Memory B cell (primary cell): ENCODE data around the gene MRPL40.
A peak's percentile ranks its signal among the peaks of the same experiment; 100 is the strongest.

Source experiments
- ATAC-seq: fragments of 150-1000 bp; cut with Tn5 transposase; 2 replicates; pipeline ENCODE4 v1.10.0; 2021; ENCODE audit warnings: low read depth, mild to moderate bottlenecking, moderate library complexity
- DNase-seq, 2 donors: peaks; one replicate each; pipeline ENCODE4 v3.0.0; 2022; ENCODE audit warnings: low spot score in 2 of 2
- H3K27ac Mint-ChIP-seq: one replicate; pipeline ENCODE4 v1.8.0; 2022; ENCODE audit warnings: mild to moderate bottlenecking, moderate library complexity, mixed read lengths
- H3K27me3 Mint-ChIP-seq: one replicate; pipeline ENCODE4 v1.8.0; 2022; ENCODE audit warnings: mixed read lengths
- H3K36me3 Mint-ChIP-seq: one replicate; pipeline ENCODE4 v1.8.0; 2022; ENCODE audit warnings: mild to moderate bottlenecking, mixed read lengths
- H3K4me1 Mint-ChIP-seq: one replicate; pipeline ENCODE4 v1.8.0; 2022; ENCODE audit warnings: mixed read lengths
- H3K4me3 Mint-ChIP-seq: one replicate; pipeline ENCODE4 v1.8.0; 2022; ENCODE audit warnings: mild to moderate bottlenecking, moderate library complexity, mixed read lengths
- H3K9me3 Mint-ChIP-seq: one replicate; pipeline ENCODE4 v1.8.0; 2022; ENCODE audit warnings: mixed read lengths

The MRPL40 gene

DNA sequence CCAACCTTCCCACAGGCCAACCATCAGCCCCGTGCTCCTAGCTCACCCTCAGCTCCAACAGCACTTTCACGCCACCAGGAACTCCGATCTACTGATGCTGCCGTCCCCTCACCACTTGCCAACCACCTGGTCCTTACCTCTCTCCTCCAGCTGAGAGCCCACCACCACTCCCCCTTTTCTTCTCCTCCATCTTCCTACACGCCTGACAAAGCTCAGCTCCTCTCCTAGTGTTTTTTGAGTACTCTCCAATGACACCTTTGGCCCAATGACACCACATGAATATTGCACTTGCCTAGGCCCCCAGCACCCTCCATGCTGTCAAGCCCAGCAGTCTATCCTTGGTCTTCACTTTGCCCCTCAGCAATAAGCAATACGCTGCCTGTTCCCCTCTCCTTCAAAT, 31.5 kb upstream of the MRPL40 start:
- Mint-ChIP-seq H3K36me3 (peaks cover 39% of the 10 kb centered on the region), H3K9me3 (no peaks in the 10 kb centered on the region), H3K27me3 (no peaks in the 10 kb centered on the region), H3K27ac (peak overlapping the region; percentile 26), H3K4me3 (no peak overlapping the region), H3K4me1 (peaks cover 11% of the 10 kb centered on the region)
- DNase-seq = no peak
- ATAC-seq = no peak

DNA sequence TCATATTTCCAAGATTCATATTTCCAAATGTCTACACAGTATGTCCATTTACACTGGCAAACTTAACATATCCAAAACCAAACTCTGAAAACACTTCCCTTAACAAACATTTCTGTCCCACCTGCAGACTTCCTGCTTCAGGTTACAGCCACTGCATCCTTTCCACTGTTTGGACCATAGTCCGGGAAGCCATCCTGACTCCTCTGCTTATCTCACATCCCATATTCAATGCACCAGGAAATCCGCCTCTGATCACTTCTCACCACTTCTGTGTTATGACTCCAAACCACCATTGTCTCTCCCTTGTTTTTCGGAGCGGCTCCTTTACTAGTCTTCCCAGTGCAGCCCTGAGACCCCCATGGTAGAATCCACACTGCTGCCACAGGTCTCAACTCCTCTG, 30.9 kb upstream of the MRPL40 start:
- Mint-ChIP-seq H3K36me3 (peaks cover 40% of the 10 kb centered on the region), H3K4me3 (no peak overlapping the region), H3K4me1 (peaks cover 11% of the 10 kb centered on the region), H3K27ac (peak overlapping the region; percentile 26), H3K9me3 (no peaks in the 10 kb centered on the region), H3K27me3 (no peaks in the 10 kb centered on the region)
- ATAC-seq (no peak), DNase-seq (no peak)

DNA sequence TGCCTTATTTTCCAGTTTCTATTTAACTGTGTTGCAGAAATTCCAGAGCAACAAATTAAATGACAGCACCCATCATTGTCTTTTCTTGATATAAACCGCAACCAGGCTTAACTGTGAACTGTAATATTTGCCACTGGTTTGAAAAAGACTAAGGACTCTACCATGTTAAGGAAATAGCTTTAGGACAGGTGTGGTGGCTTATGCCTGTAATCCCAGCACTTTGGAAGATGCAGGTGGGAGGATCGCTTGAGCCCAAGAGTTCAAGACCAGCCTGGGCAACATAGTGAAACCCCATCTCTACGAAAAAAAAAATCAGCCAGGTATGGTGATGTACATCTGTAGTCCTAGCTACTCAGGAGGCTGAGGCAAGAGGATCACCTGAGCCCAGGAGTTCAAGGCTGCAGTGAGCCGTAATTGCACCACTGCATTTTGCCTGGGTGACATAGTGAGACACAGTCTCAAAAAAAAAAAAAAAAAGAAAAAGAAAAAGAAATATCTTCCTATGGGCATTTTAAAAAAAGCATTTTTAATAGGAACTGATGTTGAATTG, 29.6 kb upstream of the MRPL40 start:
- H3K27ac Mint-ChIP-seq = no peak overlapping the region
- H3K9me3 Mint-ChIP-seq = no peaks in the 10 kb centered on the region
- H3K4me1 Mint-ChIP-seq = peaks cover 11% of the 10 kb centered on the region
- DNase-seq (no peak), ATAC-seq (no peak)
- H3K36me3 Mint-ChIP-seq = peaks cover 38% of the 10 kb centered on the region
- no peak overlapping the region for H3K4me3 Mint-ChIP-seq
- H3K27me3 Mint-ChIP-seq = no peaks in the 10 kb centered on the region

DNA sequence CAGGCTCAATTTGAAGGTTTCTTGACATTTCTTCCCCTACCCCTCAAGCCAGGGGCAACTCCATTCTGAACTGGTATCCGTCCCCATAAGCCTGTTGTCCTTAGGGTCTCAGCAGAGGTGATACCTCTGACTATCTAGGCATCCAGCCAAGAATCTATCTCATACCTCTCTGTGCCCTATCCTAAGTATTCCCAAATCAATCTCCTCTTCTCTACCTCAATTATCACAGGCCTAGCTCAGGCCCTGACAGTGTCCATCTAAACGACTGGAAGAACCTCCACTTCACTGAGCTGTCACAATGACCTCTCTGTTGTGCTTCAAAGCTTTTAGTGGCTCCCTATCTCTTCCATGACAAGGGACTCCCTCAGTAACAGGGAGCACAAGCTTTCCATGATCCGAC, 27.7 kb upstream of the MRPL40 start:
- DNase-seq (no peak), ATAC-seq (no peak)
- Mint-ChIP-seq H3K4me3 (no peak overlapping the region), H3K4me1 (peaks cover 11% of the 10 kb centered on the region), H3K9me3 (no peaks in the 10 kb centered on the region), H3K27me3 (no peaks in the 10 kb centered on the region), H3K36me3 (peaks cover 33% of the 10 kb centered on the region), H3K27ac (no peak overlapping the region)

DNA sequence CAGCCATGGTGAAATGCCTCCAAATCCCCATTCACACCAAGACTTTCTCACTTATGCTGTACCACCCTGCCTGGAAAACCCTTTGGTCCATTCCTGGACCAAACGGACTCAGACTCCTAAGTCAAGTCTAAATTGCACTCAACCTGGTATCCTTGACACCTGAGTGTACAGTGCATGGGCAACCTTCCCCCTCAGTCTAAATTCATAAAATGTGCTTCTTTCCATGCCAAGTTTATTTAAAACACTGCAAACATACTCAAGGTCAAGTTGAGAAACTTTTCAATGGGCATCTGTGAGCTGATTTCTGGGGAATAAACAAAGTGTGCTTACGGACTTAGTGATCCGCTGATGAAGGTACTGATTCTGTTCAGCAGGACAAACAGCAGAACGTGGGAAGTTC, 27.2 kb upstream of the MRPL40 start:
- Mint-ChIP-seq H3K27me3 (no peaks in the 10 kb centered on the region), H3K4me1 (peaks cover 11% of the 10 kb centered on the region), H3K4me3 (no peak overlapping the region), H3K36me3 (peaks cover 31% of the 10 kb centered on the region), H3K9me3 (no peaks in the 10 kb centered on the region), H3K27ac (no peak overlapping the region)
- no peak for ATAC-seq
- DNase-seq = no peak

DNA sequence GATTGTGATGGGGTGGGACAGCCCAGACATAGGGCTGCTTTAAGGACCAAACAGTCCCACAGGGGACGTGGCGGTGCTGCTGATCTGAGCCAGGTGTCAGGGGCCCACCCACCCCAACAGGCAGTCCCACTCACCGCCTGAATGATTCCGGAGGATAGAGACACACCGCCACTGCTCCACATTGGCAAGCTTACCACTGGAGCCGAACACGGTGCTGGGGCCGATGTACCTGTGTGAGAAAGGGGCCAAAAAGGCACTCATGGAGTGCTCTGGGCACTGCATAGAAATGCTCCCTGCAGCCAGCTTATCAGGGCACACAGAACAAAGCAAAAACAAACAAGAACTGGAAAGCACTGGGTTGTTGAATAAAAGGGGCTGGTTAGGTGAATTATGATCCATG, 26.7 kb upstream of the MRPL40 start:
- Mint-ChIP-seq H3K4me3 (no peak overlapping the region), H3K27ac (no peak overlapping the region), H3K4me1 (peaks cover 11% of the 10 kb centered on the region), H3K36me3 (peaks cover 28% of the 10 kb centered on the region), H3K27me3 (no peaks in the 10 kb centered on the region), H3K9me3 (no peaks in the 10 kb centered on the region)
- DNase-seq (no peak), ATAC-seq (no peak)

DNA sequence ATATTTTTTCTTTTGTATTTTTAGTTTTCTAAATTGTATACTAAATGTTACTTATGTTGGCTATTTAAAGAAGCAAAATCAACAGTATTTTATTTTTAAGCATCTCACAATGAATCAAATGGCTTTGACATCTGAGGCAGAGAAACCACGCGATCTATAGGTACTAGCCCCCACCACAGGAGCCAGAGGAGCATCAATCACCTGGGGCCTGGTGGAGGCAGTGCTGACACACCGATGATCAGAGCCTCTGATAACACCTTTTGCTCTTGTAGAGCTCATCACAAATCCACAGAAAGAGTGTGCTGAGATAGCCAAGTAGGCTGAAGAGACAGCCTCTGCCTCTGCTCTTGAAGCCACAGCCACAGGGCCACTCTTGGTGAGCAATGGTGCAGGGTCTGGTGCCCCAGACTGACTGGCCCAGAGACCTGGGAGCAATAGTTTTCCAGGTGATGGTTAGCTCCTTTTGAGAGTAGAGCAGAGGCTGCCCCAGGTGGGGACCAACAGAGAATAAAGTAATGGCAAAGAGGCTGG, 26.0 kb upstream of the MRPL40 start:
- H3K4me3 Mint-ChIP-seq = no peak overlapping the region
- H3K36me3 Mint-ChIP-seq = peaks cover 21% of the 10 kb centered on the region
- H3K27me3 Mint-ChIP-seq = no peaks in the 10 kb centered on the region
- H3K9me3 Mint-ChIP-seq = no peaks in the 10 kb centered on the region
- no peak for DNase-seq
- H3K4me1 Mint-ChIP-seq = peaks cover 11% of the 10 kb centered on the region
- no peak for ATAC-seq
- H3K27ac Mint-ChIP-seq = no peak overlapping the region

DNA sequence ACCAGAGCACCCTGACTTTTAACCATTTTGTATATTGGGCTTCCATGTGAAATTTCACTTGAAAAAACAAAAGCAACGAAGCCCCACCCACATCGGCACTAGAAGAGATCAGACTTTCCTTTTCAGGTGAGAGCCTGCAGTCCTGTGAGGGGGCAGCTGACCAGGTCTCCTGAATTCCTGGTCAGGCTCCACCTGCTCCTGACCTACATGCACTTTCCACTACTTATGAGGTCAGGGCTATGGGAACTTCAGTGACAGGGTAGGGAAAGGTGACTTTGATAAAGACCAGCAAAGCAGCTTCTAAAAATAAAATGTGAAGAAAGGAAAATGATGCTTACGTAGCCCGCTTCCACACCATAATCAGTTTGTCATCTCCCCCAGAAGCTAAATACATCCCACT, 25.5 kb upstream of the MRPL40 start:
- H3K27me3 Mint-ChIP-seq = no peaks in the 10 kb centered on the region
- ATAC-seq = no peak
- H3K4me3 Mint-ChIP-seq = no peak overlapping the region
- H3K36me3 Mint-ChIP-seq = peaks cover 19% of the 10 kb centered on the region
- H3K4me1 Mint-ChIP-seq = peaks cover 13% of the 10 kb centered on the region
- H3K27ac Mint-ChIP-seq = no peak overlapping the region
- no peak for DNase-seq
- no peaks in the 10 kb centered on the region for H3K9me3 Mint-ChIP-seq

DNA sequence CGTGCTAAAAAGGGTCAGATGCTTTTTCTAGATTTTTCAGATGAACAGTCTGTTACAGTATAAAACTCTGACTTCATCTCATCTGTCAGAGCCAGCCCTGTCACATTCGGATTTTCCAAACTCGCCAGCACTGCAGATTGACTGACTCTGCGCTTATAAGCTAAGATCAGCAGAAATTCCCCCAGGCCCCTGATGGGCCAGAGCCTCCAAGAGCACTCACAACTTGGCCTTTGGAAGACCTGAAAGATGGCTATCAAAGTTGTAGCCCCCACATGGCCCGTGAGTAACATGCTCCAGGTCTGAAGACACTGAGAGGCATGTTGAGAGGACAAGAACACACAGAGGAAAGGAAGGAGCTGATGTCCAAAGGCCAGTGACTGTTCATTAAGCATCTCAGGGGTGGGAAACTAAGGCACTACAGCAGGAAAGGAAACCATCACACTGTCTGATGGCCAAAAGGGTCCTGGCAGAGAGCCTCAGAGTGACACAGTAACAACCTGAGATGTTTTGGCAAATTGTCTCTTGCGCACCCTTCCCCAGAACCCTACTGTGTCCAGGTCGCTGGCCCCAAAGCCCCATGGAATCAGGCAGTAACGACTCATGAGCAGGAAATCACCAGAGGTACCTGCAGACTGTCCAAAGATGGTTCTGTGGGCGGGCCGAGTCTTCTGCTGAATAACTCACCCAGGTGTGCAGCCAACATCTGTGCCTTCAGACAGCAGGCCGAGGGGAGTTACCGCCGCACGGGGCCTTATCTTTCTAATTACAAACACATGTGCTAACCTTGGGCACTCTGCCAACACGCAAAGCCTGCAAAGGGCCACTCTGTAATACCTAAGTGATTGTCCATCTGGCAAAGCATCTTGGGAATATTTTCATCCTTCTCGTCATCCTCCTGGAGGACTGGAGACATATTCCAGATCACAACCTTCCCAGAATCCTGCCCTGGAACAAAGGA, 24.4 kb upstream of the MRPL40 start:
- Mint-ChIP-seq H3K36me3 (peaks cover 16% of the 10 kb centered on the region), H3K27ac (no peak overlapping the region), H3K9me3 (no peaks in the 10 kb centered on the region), H3K27me3 (no peaks in the 10 kb centered on the region), H3K4me1 (peaks cover 20% of the 10 kb centered on the region), H3K4me3 (no peak overlapping the region)
- DNase-seq (no peak), ATAC-seq (no peak)

DNA sequence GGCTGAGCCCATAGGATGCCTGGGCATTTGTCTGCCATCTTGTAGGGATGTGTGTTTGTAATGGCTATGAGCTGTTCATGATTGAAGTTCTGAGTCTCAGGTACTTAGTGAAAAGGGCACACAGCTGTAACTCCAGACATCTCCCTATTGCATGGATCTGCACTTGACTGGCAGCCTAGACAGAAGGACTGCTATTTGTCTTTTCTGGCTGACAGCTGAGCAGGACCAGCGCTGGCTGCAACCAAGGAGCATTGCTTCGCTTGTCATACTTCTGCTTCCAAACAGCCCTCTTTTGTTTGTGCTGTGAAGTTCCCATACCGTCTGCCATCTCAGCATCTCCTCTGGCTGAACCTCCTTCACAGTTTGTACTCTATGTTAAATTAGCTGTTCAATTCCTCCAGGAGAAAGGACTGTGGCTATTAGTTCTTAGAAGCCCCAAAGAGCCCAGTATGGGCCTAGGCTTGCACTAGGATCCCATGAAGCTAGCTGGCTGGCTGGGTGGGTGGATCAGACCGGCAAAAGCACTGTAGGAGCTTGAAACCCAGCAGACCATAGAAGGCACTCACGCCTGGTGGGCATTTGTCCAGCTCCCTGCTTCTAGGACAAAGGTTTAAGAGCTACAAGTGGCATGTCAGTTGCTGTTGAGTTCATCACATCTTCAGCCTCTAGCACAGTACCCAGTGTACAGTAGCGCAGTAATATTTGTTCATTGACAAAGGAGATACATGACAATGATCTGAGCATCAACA, 21.2 kb upstream of the MRPL40 start:
- H3K27me3 Mint-ChIP-seq = no peaks in the 10 kb centered on the region
- no peak for DNase-seq

DNA sequence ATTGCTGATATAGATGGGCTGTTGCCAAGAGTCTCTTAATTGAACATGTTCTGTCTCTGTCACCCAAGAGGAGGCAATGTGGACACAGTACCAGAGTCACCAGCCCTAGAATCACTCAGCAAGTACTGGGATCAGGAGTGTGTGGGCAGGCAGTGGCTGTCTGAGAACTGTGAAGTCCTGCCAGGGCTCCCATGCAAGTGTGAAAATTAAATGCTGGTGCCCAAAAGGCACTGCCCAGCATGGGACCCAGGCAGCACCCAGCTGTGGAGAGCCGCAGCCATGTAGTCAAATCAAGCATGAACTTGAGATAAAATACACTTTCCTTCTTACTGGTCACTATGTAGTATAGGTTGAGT, 20.7 kb upstream of the MRPL40 start:
- Mint-ChIP-seq H3K27ac (no peak overlapping the region), H3K36me3 (peaks cover 11% of the 10 kb centered on the region), H3K4me3 (no peak overlapping the region), H3K27me3 (no peaks in the 10 kb centered on the region), H3K4me1 (peaks cover 21% of the 10 kb centered on the region), H3K9me3 (no peaks in the 10 kb centered on the region)
- ATAC-seq = no peak
- no peak for DNase-seq

More for the DNA sequence above, 21.2 kb upstream of the MRPL40 start:
- no peak for ATAC-seq
- no peak overlapping the region for H3K27ac Mint-ChIP-seq
- peaks cover 19% of the 10 kb centered on the region for H3K4me1 Mint-ChIP-seq
- no peak overlapping the region for H3K4me3 Mint-ChIP-seq
- H3K9me3 Mint-ChIP-seq = no peaks in the 10 kb centered on the region
- H3K36me3 Mint-ChIP-seq = peaks cover 11% of the 10 kb centered on the region

DNA sequence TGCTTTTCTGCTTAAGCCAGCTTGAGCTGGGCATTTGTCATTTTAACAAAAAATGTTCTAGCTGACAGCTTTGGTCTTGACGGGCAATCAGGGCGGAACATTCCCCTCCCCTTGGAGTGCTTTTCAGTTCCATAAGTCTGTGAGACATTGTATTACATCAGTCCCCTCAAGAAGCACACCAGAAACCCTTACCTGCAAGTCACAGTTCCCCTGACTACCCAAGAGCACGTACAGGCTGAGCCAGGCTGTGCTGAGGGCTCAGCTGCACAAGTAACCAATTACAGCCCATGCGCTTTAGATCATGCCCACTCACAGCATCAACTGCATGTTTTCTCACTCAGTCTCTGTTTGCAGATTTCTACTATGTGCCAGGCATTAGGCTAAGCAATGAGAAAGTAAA, 19.9 kb upstream of the MRPL40 start:
- Mint-ChIP-seq H3K27me3 (no peaks in the 10 kb centered on the region), H3K9me3 (no peaks in the 10 kb centered on the region)

DNA sequence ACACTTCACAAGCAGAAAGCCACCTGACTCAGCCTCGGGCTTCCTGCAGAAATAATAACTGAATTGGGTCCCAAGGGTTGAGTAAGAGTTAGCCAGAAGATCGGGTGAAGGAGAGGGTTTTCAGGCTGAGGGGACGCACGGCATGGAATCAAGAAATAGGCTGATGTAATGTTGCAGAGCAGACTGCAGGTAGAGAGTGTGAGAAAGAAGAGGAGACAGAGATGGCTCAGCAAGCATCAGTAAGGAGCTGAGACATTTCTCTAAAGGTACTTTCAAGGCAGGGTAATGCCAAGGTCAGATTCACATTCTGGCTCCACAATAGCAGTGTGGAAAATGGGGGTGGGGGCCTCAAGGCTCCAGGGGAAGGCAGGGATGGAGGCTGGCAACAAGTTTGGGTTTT, 19.4 kb upstream of the MRPL40 start:
- no peak for ATAC-seq
- Mint-ChIP-seq H3K9me3 (no peaks in the 10 kb centered on the region), H3K4me1 (peaks cover 22% of the 10 kb centered on the region), H3K27ac (no peak overlapping the region), H3K36me3 (peaks cover 8% of the 10 kb centered on the region), H3K27me3 (no peaks in the 10 kb centered on the region), H3K4me3 (no peak overlapping the region)
- DNase-seq = no peak

More for the DNA sequence above, 19.9 kb upstream of the MRPL40 start:
- Mint-ChIP-seq H3K4me1 (peaks cover 21% of the 10 kb centered on the region), H3K4me3 (no peak overlapping the region), H3K36me3 (peaks cover 8% of the 10 kb centered on the region), H3K27ac (no peak overlapping the region)
- ATAC-seq = no peak
- no peak for DNase-seq

DNA sequence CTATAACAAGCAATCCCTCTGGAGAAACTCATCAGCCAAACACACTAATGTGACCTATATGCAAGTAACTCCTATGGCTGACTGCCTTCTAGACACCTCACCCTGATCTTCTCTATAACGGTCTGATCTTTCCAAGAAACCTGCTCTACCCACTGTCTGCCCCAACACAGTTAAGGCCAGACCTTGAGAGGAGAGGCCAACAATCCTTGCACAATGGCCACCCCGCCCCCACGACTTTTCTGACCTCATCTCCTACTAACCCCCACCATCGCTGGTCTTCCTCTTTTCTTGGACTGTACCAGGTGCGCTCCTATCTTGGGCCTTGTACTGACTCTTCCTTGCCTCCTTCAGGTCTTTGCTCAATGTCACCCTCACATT, 13.3 kb upstream of the MRPL40 start:
- H3K9me3 Mint-ChIP-seq = no peaks in the 10 kb centered on the region
- no peak overlapping the region for H3K4me3 Mint-ChIP-seq
- H3K27me3 Mint-ChIP-seq = no peaks in the 10 kb centered on the region
- DNase-seq (no peak), ATAC-seq (peak; percentile 82)
- H3K27ac Mint-ChIP-seq = peak overlapping the region; percentile 56
- H3K4me1 Mint-ChIP-seq = peaks cover 37% of the 10 kb centered on the region
- peaks cover 8% of the 10 kb centered on the region for H3K36me3 Mint-ChIP-seq
